Kidney (tissue), 14 donors: Measurements from ENCODE around the gene SECTM1. TPM values are rescaled to one million over a fixed set of nuclear protein-coding genes. Genes with fewer than 3 reads are reported as not detected.

Experiments used
- DNase-seq, 5 donors: peaks; one replicate each; pipeline ENCODE4 v3.0.0-alpha.2; 2013 to 2020
- FAIRE-seq: peaks from 2 replicates; lab custom pipeline; 2012; peaks lifted over from hg19 to GRCh38; lab: Jason Lieb, UNC
- H3K27ac ChIP-seq, 2 donors: one replicate each; pipeline ENCODE4 v1.7.0; 2013; ENCODE audit warnings: low read depth in 2 of 2, low read length in 2 of 2, inconsistent platforms in 1 of 2
- H3K27me3 ChIP-seq: one replicate; pipeline ENCODE4 v1.7.1; 2013; ENCODE audit warnings: low read length, inconsistent platforms; ENCODE audit not compliant: control insufficient read depth, insufficient read depth
- H3K36me3 ChIP-seq, 3 donors: one replicate each; pipeline versions ENCODE4 v1.7.0 to v1.7.1; 2013; ENCODE audit warnings: low read length in 3 of 3, control low read depth in 1 of 3, inconsistent platforms in 1 of 3; ENCODE audit not compliant: insufficient read depth in 3 of 3, control insufficient read depth in 2 of 3
- H3K4me1 ChIP-seq, 3 donors: one replicate each; pipeline versions ENCODE4 v1.7.0 to v1.7.1; 2013; ENCODE audit warnings: low read length in 3 of 3, inconsistent platforms in 1 of 3, low read depth in 1 of 3; ENCODE audit not compliant: control insufficient read depth in 2 of 3, insufficient read depth in 2 of 3
- H3K4me3 ChIP-seq, 3 donors: one replicate each; pipeline versions ENCODE4 v1.7.0 to v1.8.1; 2013; ENCODE audit warnings: low read length in 3 of 3, control low read depth in 1 of 3, inconsistent platforms in 1 of 3
- H3K9ac ChIP-seq, 3 donors: one replicate each; pipeline versions ENCODE4 v1.7.0 to v1.7.1; 2013; ENCODE audit warnings: low read length in 3 of 3, control low read depth in 1 of 3, inconsistent platforms in 1 of 3
- H3K9me3 ChIP-seq, 3 donors: one replicate each; pipeline versions ENCODE4 v1.7.0 to v1.7.1; 2013; ENCODE audit warnings: low read length in 3 of 3, control low read depth in 1 of 3, inconsistent platforms in 1 of 3; ENCODE audit not compliant: control insufficient read depth in 2 of 3, insufficient read depth in 1 of 3
- CTCF ChIP-seq: IDR thresholded peaks from 3 replicates; pipeline ENCODE4 v1.5.1; 2012; ENCODE audit warnings: mild to moderate bottlenecking, moderate library complexity, borderline replicate concordance; ENCODE audit not compliant: insufficient read depth; ENCODE audit errors: extremely low read depth
- intact Hi-C: fragments of 100-400 bp; cut with DNase I; formaldehyde crosslinking; loops from one replicate; pipeline ENCODE4 v1.11.1; 2022
- polyA plus RNA-seq: library from polyadenylated mRNA; stranded (reverse); fragments of 350-450 nt; fragmentation: Illumina TruSeq; extraction: RNeasy Lipid Tissue Mini Kit (QIAGEN cat#74804); gene quantifications from one replicate; pipeline ENCODE4 v1.2.3, GENCODE V29; 2014; ENCODE audit warnings: low read depth, low replicate concordance; ENCODE audit not compliant: insufficient read depth
- total RNA-seq: library from RNA; stranded (reverse); fragmentation: NEBNext Ultra II Directional; extraction: Animal tissue kit (Norgen Biotek cat#: 25700); gene quantifications from one replicate; pipeline ENCODE4 v1.2.1, GENCODE V29; 2021
- donor health status: control.
- donor health status: control.
- donor health status: control.
- donor health status: control.
- donor health status: control.
- donor health status: DM: yes; HTN: yes; CAD: no.
- donor health status: Normal renal cell carcinoma (clear cell type).

SECTM1 gene
- total and polyA plus RNA-seq, 2 donors from 2014 or later: 15.4 to 87.5 TPM

GRCh38 chr17:82298538-82299421 lies 34.8 kb downstream of the SECTM1 start:
- H3K27me3 ChIP-seq: no peaks in the 10 kb centered on the region
- H3K4me3 ChIP-seq: peak overlapping the region in 1 of 3 donors; percentile 63
- FAIRE-seq (no peak), DNase-seq (no peak)
- H3K36me3 ChIP-seq: no peaks in the 10 kb centered on the region
- TF ChIP-seq CTCF: no peak
- H3K4me1 ChIP-seq: peaks cover 2 to 32% (median 19%) of the 10 kb centered on the region in 3 donors
- H3K9me3 ChIP-seq: no peaks in the 10 kb centered on the region
- peak overlapping the region in 1 of 3 donors; percentile 73 for H3K9ac ChIP-seq
- intact Hi-C loops: no loop called here
- H3K27ac ChIP-seq: peak overlapping the region; percentile 95 to 96

- H3K27me3 ChIP-seq: no peaks in the 10 kb centered on the region
- peak overlapping the region; percentile 30 to 63 (median 47) for H3K4me3 ChIP-seq
- no peaks in the 10 kb centered on the region for H3K36me3 ChIP-seq
- H3K9me3 ChIP-seq: no peaks in the 10 kb centered on the region
- DNase-seq: peak in 4 of 5 donors; percentile 45 to 97 (median 74)
- H3K27ac ChIP-seq: peak overlapping the region; percentile 95 to 96
- no peak for TF ChIP-seq CTCF
- no peak for FAIRE-seq
- H3K4me1 ChIP-seq: peaks cover 2 to 26% (median 19%) of the 10 kb centered on the region in 3 donors
- peak overlapping the region in 1 of 3 donors; percentile 73 for H3K9ac ChIP-seq
- intact Hi-C loops: no loop called here
Measured at GRCh38 chr17:82297714-82298537, 35.6 kb downstream of the SECTM1 start.

- no peaks in the 10 kb centered on the region for H3K36me3 ChIP-seq
- H3K4me1 ChIP-seq: peaks cover 2 to 26% (median 19%) of the 10 kb centered on the region in 3 donors
- no peaks in the 10 kb centered on the region for H3K27me3 ChIP-seq
- TF ChIP-seq CTCF: no peak
- DNase-seq (peak in 2 of 5 donors; percentile 45 to 97), FAIRE-seq (no peak)
- peak overlapping the region in 2 of 3 donors; percentile 29 to 73 for H3K9ac ChIP-seq
- peak overlapping the region; percentile 95 to 96 for H3K27ac ChIP-seq
- peak overlapping the region in 2 of 3 donors; percentile 47 to 63 for H3K4me3 ChIP-seq
- intact Hi-C loops: no loop called here
- H3K9me3 ChIP-seq: no peaks in the 10 kb centered on the region
Measured at GRCh38 chr17:82297280-82297713, 36.3 kb downstream of the SECTM1 start.
